WTC11 (cell line): ENCODE data around the gene ARID3B.

Experiments
- CREM ChIP-seq: sonication (generic); formaldehyde crosslinking; IDR thresholded peaks from 2 replicates; pipeline ENCODE4 v1.8.1; 2022; ENCODE audit warnings: mild to moderate bottlenecking, missing genetic modification reagents, moderate library complexity
- GABPB1 ChIP-seq: sonication (generic); formaldehyde crosslinking; IDR thresholded peaks from 2 replicates; pipeline ENCODE4 v1.8.1; 2023; ENCODE audit warnings: mild to moderate bottlenecking, missing genetic modification reagents
- MAX ChIP-seq: sonication (generic); formaldehyde crosslinking; IDR thresholded peaks from 2 replicates; pipeline ENCODE4 v1.8.0; 2022; ENCODE audit warnings: mild to moderate bottlenecking, missing genetic modification reagents
- NFE2L1 ChIP-seq: sonication (generic); formaldehyde crosslinking; IDR thresholded peaks from 2 replicates; pipeline ENCODE4 v1.8.1; 2023; ENCODE audit warnings: missing genetic modification reagents
- SP1 ChIP-seq: sonication (generic); formaldehyde crosslinking; conservative IDR thresholded peaks from 2 replicates; pipeline ENCODE4 v1.8.1; 2022; ENCODE audit warnings: missing genetic modification reagents
- ZNF138 ChIP-seq: sonication (generic); formaldehyde crosslinking; conservative IDR thresholded peaks from 2 replicates; pipeline ENCODE4 v1.8.1; 2022; ENCODE audit warnings: mild to moderate bottlenecking, moderate library complexity, missing genetic modification reagents
- ZSCAN18 ChIP-seq: fragments of 250-450 bp; sonication (Bioruptor Pico); IDR thresholded peaks from 2 replicates; pipeline ENCODE4 v2.1.2; 2022; ENCODE audit warnings: mild to moderate bottlenecking, moderate library complexity
- TF ChIP-seq, protein P1 (sequence below): fragments of 200-600 bp; IDR thresholded peaks from 2 replicates; pipeline ENCODE4 v1.8.0; 2022; ENCODE audit warnings: antibody characterized with exemption
- TF ChIP-seq, protein P2 (sequence below): sonication (generic); formaldehyde crosslinking; conservative IDR thresholded peaks from 2 replicates; pipeline ENCODE4 v1.8.1; 2022; ENCODE audit warnings: mild to moderate bottlenecking, missing genetic modification reagents

DNA sequence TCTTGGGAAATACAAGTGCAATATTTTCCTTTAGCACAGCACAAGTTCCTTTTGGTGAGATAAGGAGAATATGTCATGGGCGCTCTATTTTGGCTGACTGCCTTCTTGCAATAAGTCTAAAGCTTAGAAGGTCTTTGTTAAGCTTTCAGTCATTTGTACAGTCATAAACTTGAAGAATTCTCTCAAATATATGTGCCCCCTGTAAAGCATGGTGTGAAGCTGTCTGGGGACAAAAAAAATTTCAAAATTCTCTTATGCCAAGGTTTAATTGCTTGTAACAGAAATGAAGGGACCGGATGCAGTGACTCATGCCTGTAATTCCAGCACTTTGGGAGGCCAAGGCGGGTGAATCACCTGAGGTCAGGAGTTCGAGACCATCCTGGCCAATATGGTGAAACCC, 21.7 kb upstream of the ARID3B start:
- TF ChIP-seq, protein P1, sequence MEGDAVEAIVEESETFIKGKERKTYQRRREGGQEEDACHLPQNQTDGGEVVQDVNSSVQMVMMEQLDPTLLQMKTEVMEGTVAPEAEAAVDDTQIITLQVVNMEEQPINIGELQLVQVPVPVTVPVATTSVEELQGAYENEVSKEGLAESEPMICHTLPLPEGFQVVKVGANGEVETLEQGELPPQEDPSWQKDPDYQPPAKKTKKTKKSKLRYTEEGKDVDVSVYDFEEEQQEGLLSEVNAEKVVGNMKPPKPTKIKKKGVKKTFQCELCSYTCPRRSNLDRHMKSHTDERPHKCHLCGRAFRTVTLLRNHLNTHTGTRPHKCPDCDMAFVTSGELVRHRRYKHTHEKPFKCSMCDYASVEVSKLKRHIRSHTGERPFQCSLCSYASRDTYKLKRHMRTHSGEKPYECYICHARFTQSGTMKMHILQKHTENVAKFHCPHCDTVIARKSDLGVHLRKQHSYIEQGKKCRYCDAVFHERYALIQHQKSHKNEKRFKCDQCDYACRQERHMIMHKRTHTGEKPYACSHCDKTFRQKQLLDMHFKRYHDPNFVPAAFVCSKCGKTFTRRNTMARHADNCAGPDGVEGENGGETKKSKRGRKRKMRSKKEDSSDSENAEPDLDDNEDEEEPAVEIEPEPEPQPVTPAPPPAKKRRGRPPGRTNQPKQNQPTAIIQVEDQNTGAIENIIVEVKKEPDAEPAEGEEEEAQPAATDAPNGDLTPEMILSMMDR = no peak
- TF ChIP-seq, protein P2, sequence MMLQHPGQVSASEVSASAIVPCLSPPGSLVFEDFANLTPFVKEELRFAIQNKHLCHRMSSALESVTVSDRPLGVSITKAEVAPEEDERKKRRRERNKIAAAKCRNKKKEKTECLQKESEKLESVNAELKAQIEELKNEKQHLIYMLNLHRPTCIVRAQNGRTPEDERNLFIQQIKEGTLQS = no peak
- TF ChIP-seq CREM (CRISPR knock-in tag) (no peak), GABPB1 (CRISPR knock-in tag) (no peak), SP1 (no peak), MAX (no peak), NFE2L1 (CRISPR knock-in tag) (no peak), ZSCAN18 (CRISPR knock-in tag) (no peak), ZNF138 (CRISPR knock-in tag) (no peak)
